Suprapubic skin (tissue), 4 donors: Measurements from ENCODE around the gene OXER1. TPM values are rescaled to one million over a fixed set of nuclear protein-coding genes. Genes with fewer than 3 reads are reported as not detected.

ENCODE experiments used
- DNase-seq, 2 donors: peaks; one replicate each; pipeline ENCODE4 v3.0.0-alpha.2; 2019; ENCODE audit warnings: low spot score in 2 of 2
- H3K27ac ChIP-seq: fragments of 200-600 bp; sonication (generic); one replicate; pipeline ENCODE4 v1.5.1; 2019
- H3K27me3 ChIP-seq: fragments of 200-600 bp; sonication (generic); one replicate; pipeline ENCODE4 v1.5.1; 2019
- H3K36me3 ChIP-seq: fragments of 200-600 bp; sonication (generic); one replicate; pipeline ENCODE4 v1.5.1; 2019
- H3K4me1 ChIP-seq: fragments of 200-600 bp; sonication (generic); one replicate; pipeline ENCODE4 v1.5.1; 2019
- H3K4me3 ChIP-seq: fragments of 200-600 bp; sonication (generic); one replicate; pipeline ENCODE4 v1.5.1; 2019; ENCODE audit warnings: mild to moderate bottlenecking
- H3K9me3 ChIP-seq: fragments of 200-600 bp; sonication (generic); one replicate; pipeline ENCODE4 v1.5.1; 2019
- EP300 ChIP-seq: sonication (generic); formaldehyde crosslinking; IDR thresholded peaks from one replicate; pipeline ENCODE4 v1.6.1; 2017; ENCODE audit warnings: antibody characterized with exemption
- POLR2A ChIP-seq, 2 donors: fragments of 450-650 bp; IDR thresholded peaks; one replicate each; pipeline ENCODE4 v1.6.1; 2017; ENCODE audit warnings: antibody characterized with exemption in 2 of 2, mild to moderate bottlenecking in 2 of 2, moderate library complexity in 2 of 2
- POLR2AphosphoS5 ChIP-seq, 3 donors: sonication (generic); formaldehyde crosslinking; IDR thresholded peaks; one replicate each; pipeline ENCODE4 v1.6.1; 2017; ENCODE audit warnings: antibody characterized with exemption in 3 of 3
- WGBS: methylation state at CpG from one replicate; pipeline ENCODE4 v1.1.5; 2018; 5-methylcytosine and 5-hydroxymethylcytosine counted together
- total RNA-seq, 4 donors: library from RNA; depleted of rRNA; stranded (reverse); fragments of >200 nt; gene quantifications; one replicate each; pipeline ENCODE4 v1.1.0, GENCODE V29; 2016
- TF ChIP-seq, protein P1 (sequence below), 2 donors: fragments of 200-600 bp in 1 of 2; fragments of 450-650 bp in 1 of 2; sonication (generic) in 1 of 2; IDR thresholded peaks; one replicate each; pipeline ENCODE4 v1.5.1; 2016 to 2019; ENCODE audit warnings: antibody characterized with exemption in 2 of 2, mild to moderate bottlenecking in 1 of 2, moderate library complexity in 1 of 2

Gene OXER1
- total RNA-seq, 4 donors from 2014 or later = 0.76 to 3.9 (median 2.1) TPM

GRCh38 chr2:42789751-42790150, 25.8 kb upstream of the OXER1 start:
- DNase-seq = no peak
- Histone ChIP-seq H3K27me3 (no peaks in the 10 kb centered on the region), H3K4me1 (peaks cover 20% of the 10 kb centered on the region), H3K4me3 (no peak overlapping the region), H3K9me3 (no peaks in the 10 kb centered on the region), H3K36me3 (peaks cover 4% of the 10 kb centered on the region), H3K27ac (no peak overlapping the region)
- 83% methylated on average over 2 of the region's 2 CpGs for WGBS
- no peak for TF ChIP-seq EP300
- TF ChIP-seq POLR2AphosphoS5 (IDR thresholded peaks at IDR 0.05) = no peak
- TF ChIP-seq POLR2A (IDR thresholded peaks at IDR 0.05) = no peak
- TF ChIP-seq, protein P1, sequence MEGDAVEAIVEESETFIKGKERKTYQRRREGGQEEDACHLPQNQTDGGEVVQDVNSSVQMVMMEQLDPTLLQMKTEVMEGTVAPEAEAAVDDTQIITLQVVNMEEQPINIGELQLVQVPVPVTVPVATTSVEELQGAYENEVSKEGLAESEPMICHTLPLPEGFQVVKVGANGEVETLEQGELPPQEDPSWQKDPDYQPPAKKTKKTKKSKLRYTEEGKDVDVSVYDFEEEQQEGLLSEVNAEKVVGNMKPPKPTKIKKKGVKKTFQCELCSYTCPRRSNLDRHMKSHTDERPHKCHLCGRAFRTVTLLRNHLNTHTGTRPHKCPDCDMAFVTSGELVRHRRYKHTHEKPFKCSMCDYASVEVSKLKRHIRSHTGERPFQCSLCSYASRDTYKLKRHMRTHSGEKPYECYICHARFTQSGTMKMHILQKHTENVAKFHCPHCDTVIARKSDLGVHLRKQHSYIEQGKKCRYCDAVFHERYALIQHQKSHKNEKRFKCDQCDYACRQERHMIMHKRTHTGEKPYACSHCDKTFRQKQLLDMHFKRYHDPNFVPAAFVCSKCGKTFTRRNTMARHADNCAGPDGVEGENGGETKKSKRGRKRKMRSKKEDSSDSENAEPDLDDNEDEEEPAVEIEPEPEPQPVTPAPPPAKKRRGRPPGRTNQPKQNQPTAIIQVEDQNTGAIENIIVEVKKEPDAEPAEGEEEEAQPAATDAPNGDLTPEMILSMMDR (IDR thresholded peaks at IDR 0.05) = no peak

DNA sequence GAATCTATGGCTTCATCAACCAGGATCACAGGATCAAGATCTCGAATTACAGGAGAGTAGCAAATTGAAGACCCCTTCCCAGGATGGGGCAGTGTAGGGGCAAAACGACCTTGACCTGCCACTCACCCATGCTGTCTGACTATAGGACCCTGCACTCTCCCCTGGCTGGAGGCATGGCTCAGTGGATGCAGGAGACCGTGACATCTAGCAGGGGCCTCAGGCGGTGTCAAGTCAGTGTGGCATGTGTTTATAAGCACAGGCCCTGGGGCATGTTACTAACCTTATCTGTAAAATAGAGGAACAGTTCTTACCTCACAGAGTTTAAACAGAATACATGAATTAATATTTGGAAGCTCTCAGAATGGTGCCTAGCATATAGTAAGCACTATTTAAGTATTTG, 24.9 kb upstream of the OXER1 start:
- WGBS = 85% methylated on average over 4 of the region's 4 CpGs
- H3K4me3 ChIP-seq = no peak overlapping the region
- peaks cover 20% of the 10 kb centered on the region for H3K4me1 ChIP-seq
- no peak for DNase-seq
- no peak for TF ChIP-seq POLR2AphosphoS5 (IDR thresholded peaks at IDR 0.05)
- no peak for TF ChIP-seq POLR2A (IDR thresholded peaks at IDR 0.05)
- TF ChIP-seq EP300 = no peak
- TF ChIP-seq, protein P1 (IDR thresholded peaks at IDR 0.05) = no peak
- no peak overlapping the region for H3K27ac ChIP-seq
- H3K9me3 ChIP-seq = no peaks in the 10 kb centered on the region
- H3K36me3 ChIP-seq = peaks cover 4% of the 10 kb centered on the region
- no peaks in the 10 kb centered on the region for H3K27me3 ChIP-seq

- no peak overlapping the region for H3K27ac ChIP-seq
- peaks cover 7% of the 10 kb centered on the region for H3K36me3 ChIP-seq
- no peaks in the 10 kb centered on the region for H3K9me3 ChIP-seq
- TF ChIP-seq, protein P1 (IDR thresholded peaks at IDR 0.05) = no peak
- TF ChIP-seq POLR2AphosphoS5 (IDR thresholded peaks at IDR 0.05) = no peak
- TF ChIP-seq EP300 = no peak
- TF ChIP-seq POLR2A (IDR thresholded peaks at IDR 0.05) = no peak
- no peak overlapping the region for H3K4me3 ChIP-seq
- H3K27me3 ChIP-seq = no peaks in the 10 kb centered on the region
- 90% methylated on average over 2 of the region's 9 CpGs for WGBS
- H3K4me1 ChIP-seq = peaks cover 17% of the 10 kb centered on the region
- no peak for DNase-seq
Observed at GRCh38 chr2:42788478-42788793, 24.5 kb upstream of the OXER1 start.

DNA sequence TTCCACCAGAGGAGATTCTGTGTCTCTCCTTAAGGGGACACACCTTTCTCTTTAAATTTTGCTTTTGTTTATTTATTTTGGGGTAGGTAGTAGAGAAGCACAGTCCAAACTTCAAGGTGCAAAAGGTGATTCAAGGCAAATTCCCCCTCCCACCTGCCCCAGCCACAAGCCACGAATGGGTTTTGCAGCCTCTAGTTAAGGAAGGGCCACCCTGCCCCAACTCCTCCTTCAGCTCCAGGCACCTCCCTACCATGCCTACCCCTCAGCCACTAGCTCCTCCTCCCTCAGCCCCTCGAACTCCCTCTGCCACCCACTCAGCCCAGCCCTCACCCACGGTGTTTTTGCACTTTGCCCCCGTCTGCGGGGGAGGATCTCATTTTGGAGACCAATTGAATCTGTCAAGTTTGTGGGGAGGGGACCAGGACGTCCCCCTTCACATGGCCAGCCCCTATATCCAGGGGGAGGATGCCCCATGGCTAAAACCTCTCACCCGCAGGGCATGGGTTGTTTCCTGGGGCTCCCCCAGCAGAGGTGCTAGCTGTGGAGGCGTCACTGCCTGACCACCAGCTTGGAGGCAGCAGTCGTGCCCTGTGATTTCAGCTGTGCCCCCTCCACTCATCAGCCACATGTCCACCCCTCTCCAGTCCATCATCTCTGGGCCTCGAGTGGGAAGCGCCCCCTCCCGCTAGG, 24.0 kb upstream of the OXER1 start:
- H3K9me3 ChIP-seq = no peaks in the 10 kb centered on the region
- H3K27ac ChIP-seq = no peak overlapping the region
- TF ChIP-seq EP300 = no peak
- TF ChIP-seq POLR2AphosphoS5 (IDR thresholded peaks at IDR 0.05) = no peak
- TF ChIP-seq, protein P1 (IDR thresholded peaks at IDR 0.05) = no peak
- no peak for TF ChIP-seq POLR2A (IDR thresholded peaks at IDR 0.05)
- no peaks in the 10 kb centered on the region for H3K27me3 ChIP-seq
- peaks cover 12% of the 10 kb centered on the region for H3K4me1 ChIP-seq
- H3K4me3 ChIP-seq = no peak overlapping the region
- DNase-seq = no peak
- 91% methylated on average over 10 of the region's 12 CpGs for WGBS
- peaks cover 10% of the 10 kb centered on the region for H3K36me3 ChIP-seq

GRCh38 chr2:42787424-42787787, 23.5 kb upstream of the OXER1 start:
- peaks cover 10% of the 10 kb centered on the region for H3K36me3 ChIP-seq
- H3K4me3 ChIP-seq = no peak overlapping the region
- TF ChIP-seq POLR2A (IDR thresholded peaks at IDR 0.05) = no peak
- no peak for TF ChIP-seq EP300
- TF ChIP-seq POLR2AphosphoS5 (IDR thresholded peaks at IDR 0.05) = no peak
- TF ChIP-seq, protein P1 (IDR thresholded peaks at IDR 0.05) = no peak
- 90% methylated on average over 3 of the region's 3 CpGs for WGBS
- H3K27ac ChIP-seq = no peak overlapping the region
- no peaks in the 10 kb centered on the region for H3K27me3 ChIP-seq
- H3K9me3 ChIP-seq = no peaks in the 10 kb centered on the region
- no peak for DNase-seq
- H3K4me1 ChIP-seq = peaks cover 11% of the 10 kb centered on the region
